HL-60 (cell line): ENCODE measurements around the gene DLK2.

Experiments
- TF ChIP-seq, protein P1 (sequence below): IDR thresholded peaks from one replicate; pipeline ENCODE4 v1.5.1; 2011; ENCODE audit warnings: low read length, control low read depth, inconsistent platforms; ENCODE audit not compliant: insufficient read depth
- TF ChIP-seq, protein P2 (sequence below): IDR thresholded peaks from 2 replicates; pipeline ENCODE4 v1.6.1; 2012; ENCODE audit warnings: low read depth; ENCODE audit not compliant: insufficient replicate concordance

DNA sequence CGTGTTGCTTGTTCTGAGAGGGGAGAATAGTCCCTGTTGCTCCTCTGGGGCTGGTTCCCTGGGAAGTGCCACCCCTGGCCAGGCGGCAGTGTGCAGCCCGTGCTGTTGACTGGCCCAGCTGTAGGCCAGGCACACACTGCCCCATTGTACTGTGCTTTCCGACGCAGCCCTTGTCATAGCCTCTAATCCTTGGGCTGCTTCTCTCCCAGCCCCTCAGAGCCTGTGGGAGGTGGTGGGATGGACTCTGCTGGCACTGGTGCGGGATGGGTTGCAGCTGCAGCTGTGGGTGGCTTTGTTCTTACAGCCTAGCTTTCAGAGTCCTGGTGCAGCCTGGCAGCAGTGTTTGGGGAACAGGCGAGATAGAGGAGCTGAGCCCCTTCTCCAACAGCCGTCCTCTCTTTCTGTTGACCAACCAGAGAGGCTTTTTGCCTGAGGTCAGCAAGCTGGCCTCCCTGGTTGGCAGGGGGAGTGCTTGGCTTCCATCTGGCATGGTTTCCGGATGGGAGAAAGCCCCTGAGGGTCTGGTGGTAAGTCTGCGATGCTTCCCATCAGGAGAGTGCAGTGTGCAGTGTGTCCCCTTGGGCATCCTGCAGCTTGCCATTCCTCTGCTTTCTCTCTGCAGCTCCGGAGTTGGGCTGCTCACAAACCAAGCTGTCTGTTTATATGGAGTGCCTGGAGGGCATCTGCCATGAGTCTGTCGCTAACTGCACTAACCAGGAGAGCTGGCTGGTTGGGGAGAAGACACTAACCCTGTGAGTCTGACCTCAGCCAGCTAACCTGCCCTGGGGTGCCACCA lies 34.1 kb upstream of the DLK2 start:
- TF ChIP-seq, protein P1, sequence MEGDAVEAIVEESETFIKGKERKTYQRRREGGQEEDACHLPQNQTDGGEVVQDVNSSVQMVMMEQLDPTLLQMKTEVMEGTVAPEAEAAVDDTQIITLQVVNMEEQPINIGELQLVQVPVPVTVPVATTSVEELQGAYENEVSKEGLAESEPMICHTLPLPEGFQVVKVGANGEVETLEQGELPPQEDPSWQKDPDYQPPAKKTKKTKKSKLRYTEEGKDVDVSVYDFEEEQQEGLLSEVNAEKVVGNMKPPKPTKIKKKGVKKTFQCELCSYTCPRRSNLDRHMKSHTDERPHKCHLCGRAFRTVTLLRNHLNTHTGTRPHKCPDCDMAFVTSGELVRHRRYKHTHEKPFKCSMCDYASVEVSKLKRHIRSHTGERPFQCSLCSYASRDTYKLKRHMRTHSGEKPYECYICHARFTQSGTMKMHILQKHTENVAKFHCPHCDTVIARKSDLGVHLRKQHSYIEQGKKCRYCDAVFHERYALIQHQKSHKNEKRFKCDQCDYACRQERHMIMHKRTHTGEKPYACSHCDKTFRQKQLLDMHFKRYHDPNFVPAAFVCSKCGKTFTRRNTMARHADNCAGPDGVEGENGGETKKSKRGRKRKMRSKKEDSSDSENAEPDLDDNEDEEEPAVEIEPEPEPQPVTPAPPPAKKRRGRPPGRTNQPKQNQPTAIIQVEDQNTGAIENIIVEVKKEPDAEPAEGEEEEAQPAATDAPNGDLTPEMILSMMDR, result no peak
- TF ChIP-seq, protein P2, sequence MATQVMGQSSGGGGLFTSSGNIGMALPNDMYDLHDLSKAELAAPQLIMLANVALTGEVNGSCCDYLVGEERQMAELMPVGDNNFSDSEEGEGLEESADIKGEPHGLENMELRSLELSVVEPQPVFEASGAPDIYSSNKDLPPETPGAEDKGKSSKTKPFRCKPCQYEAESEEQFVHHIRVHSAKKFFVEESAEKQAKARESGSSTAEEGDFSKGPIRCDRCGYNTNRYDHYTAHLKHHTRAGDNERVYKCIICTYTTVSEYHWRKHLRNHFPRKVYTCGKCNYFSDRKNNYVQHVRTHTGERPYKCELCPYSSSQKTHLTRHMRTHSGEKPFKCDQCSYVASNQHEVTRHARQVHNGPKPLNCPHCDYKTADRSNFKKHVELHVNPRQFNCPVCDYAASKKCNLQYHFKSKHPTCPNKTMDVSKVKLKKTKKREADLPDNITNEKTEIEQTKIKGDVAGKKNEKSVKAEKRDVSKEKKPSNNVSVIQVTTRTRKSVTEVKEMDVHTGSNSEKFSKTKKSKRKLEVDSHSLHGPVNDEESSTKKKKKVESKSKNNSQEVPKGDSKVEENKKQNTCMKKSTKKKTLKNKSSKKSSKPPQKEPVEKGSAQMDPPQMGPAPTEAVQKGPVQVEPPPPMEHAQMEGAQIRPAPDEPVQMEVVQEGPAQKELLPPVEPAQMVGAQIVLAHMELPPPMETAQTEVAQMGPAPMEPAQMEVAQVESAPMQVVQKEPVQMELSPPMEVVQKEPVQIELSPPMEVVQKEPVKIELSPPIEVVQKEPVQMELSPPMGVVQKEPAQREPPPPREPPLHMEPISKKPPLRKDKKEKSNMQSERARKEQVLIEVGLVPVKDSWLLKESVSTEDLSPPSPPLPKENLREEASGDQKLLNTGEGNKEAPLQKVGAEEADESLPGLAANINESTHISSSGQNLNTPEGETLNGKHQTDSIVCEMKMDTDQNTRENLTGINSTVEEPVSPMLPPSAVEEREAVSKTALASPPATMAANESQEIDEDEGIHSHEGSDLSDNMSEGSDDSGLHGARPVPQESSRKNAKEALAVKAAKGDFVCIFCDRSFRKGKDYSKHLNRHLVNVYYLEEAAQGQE, result no peak
